ENCODE results near the gene MRE11.

DNA sequence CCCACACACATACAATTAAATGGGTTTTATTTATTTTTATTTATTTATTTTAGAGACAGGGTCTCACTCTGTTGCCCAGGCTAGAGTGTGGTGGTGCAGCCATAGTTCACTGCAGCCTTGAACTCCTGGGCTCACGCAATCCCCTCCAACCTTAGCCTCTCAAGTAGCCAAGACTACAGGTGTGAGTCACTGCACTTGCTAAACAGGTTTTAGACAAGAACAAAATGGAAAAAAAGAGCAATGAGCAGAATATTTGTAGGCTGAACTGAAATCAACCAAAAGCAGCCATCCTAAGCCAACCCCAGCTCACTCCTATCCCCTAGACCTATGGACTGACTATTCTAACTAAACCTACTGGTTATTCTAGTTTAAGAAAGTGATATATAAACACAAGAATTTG is 37.8 kb downstream of the MRE11 start:
- TF ChIP-seq, protein P1, sequence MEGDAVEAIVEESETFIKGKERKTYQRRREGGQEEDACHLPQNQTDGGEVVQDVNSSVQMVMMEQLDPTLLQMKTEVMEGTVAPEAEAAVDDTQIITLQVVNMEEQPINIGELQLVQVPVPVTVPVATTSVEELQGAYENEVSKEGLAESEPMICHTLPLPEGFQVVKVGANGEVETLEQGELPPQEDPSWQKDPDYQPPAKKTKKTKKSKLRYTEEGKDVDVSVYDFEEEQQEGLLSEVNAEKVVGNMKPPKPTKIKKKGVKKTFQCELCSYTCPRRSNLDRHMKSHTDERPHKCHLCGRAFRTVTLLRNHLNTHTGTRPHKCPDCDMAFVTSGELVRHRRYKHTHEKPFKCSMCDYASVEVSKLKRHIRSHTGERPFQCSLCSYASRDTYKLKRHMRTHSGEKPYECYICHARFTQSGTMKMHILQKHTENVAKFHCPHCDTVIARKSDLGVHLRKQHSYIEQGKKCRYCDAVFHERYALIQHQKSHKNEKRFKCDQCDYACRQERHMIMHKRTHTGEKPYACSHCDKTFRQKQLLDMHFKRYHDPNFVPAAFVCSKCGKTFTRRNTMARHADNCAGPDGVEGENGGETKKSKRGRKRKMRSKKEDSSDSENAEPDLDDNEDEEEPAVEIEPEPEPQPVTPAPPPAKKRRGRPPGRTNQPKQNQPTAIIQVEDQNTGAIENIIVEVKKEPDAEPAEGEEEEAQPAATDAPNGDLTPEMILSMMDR (IDR thresholded peaks at IDR 0.05; ENCODE audit: low read depth, low read length, missing input control) = no peak
- no peak for TF ChIP-seq YY1 (IDR thresholded peaks at IDR 0.05)
- no peak for TF ChIP-seq GABPA (IDR thresholded peaks at IDR 0.05 in 1 of 2, conservative IDR thresholded peaks at IDR 0.05 in 1 of 2)
- TF ChIP-seq, protein P2, sequence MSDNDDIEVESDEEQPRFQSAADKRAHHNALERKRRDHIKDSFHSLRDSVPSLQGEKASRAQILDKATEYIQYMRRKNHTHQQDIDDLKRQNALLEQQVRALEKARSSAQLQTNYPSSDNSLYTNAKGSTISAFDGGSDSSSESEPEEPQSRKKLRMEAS (IDR thresholded peaks at IDR 0.05) = no peak

All from liver (tissue), 3 donors.